ENCODE results near the gene DDAH1.
"Not testable (repeated sequence)": the region's sequence is repeated elsewhere in the genome, so short reads cannot be mapped to it uniquely, and the experiment has no call there.

Gene DDAH1

DNA sequence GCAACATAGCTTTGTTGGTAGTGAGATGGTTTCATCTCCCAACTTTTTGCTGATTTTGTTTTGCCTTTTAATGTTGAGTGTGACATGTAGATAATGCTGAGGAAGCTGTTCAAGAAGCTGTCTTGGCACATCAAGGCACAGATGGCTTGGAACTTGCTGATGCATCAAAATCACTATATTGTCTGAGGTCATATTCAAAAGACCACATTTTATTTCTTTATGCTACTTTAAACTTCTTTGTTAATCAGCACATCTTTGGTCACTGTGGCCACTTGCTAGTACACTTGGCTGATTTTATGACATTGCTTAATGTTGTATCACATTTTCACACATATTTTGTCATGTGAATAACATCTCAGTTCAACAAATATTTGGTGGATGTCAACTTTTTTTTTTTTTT is 101.4 kb downstream of the DDAH1 start:
- FAIRE-seq, result no peak
- DNase-seq (ENCODE audit: insufficient read length, low spot score), result no peak

GRCh38 chr1:85363092-85363491 is 101.9 kb downstream of the DDAH1 start:
- FAIRE-seq (no peak), DNase-seq (ENCODE audit: insufficient read length, low spot score) (no peak)

DNA sequence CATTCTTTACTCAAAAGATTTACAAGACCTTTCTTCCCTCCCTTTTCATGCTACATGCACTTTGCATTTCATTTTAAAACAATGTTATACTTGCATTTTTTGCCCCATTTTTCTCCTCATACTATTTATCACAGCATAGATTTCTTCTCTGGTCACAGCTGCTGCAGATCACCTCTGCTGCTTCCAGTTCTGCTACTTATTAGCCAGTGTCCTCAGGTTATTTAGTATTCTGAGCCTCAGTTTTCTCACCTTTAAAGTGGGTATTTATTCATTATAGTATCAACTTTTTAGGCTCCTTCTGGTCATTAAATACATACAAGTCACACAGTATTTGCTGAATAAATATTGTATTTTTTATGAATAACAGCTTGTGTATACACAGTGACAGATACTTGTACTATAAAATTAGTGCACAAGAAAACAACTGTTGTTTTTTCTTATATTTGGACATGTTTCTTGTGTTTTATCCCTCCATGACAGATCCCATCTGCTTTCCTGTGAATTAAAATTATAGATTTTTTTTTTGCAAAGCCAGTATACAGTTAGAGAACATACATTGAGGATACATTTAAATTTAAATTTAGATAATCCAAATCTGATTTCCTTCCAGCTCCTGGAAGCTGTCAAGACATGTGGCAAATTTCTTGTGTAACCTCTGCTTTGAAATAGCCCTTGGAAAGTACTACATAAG is 103.2 kb downstream of the DDAH1 start:
- DNase-seq (ENCODE audit: insufficient read length, low spot score) (no peak), FAIRE-seq (no peak)

- DNase-seq (ENCODE audit: insufficient read length, low spot score) (no peak), FAIRE-seq (no peak)
Observed at GRCh38 chr1:85360730-85361493, 104.0 kb downstream of the DDAH1 start.

DNA sequence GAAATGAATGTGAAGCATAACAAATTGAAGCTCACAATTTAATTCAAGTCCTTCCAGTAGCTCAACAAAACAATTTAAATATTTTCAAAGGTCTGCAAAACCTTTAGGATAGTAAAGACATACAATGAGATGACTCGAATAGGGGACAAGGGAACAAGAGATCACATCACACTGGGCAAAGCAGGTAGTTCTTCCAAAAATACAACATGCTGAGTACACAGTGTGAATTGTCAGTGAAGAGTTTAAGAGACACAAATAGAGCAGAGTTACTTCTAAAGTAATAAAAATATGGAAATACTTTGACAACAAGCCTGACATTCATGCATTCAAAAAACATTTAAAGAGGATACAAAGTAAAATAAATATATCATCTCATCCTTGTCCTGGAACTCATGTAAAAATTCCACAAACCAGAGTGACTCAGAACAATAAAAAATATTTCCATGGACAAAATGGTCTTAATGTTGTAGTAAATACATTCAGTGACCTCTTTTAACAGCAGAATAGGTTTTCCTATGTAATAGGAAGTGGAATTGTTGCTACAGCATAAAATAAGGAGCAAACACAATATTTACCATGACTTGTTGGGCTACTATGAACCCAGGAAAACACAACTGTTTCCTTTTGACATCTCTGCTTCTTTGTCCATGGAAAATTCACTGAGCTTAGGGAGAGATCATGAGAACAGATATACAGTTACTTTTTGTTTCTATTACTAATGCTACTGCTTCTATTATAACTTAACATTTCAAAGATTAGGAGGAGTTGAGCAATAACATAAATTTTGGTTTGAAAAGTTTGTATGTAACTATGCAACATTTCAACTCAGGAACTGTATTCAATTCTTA is 104.9 kb downstream of the DDAH1 start:
- no peak for FAIRE-seq

GRCh38 chr1:85358702-85359438 is 106.1 kb downstream of the DDAH1 start:
- DNase-seq (ENCODE audit: insufficient read length, low spot score) (no peak), FAIRE-seq (peak; percentile 72)

More for the DNA sequence above, 104.9 kb downstream of the DDAH1 start:
- DNase-seq (ENCODE audit: insufficient read length, low spot score), result no peak

- FAIRE-seq (no peak), DNase-seq (ENCODE audit: insufficient read length, low spot score) (no peak)
Observed at GRCh38 chr1:85357817-85358216, 107.1 kb downstream of the DDAH1 start.

GRCh38 chr1:85356130-85356529 is 108.8 kb downstream of the DDAH1 start:
- FAIRE-seq (no peak), DNase-seq (ENCODE audit: insufficient read length, low spot score) (no peak)

GRCh38 chr1:85352055-85352454 is 112.9 kb downstream of the DDAH1 start:
- FAIRE-seq (no peak), DNase-seq (ENCODE audit: insufficient read length, low spot score) (no peak)

- DNase-seq (ENCODE audit: insufficient read length, low spot score), result no peak
Observed at GRCh38 chr1:85351202-85351828, 113.6 kb downstream of the DDAH1 start.

GRCh38 chr1:85349224-85349623 is 115.7 kb downstream of the DDAH1 start:
- no peak for FAIRE-seq
- no peak for DNase-seq (ENCODE audit: insufficient read length, low spot score)

More at GRCh38 chr1:85351202-85351828, 113.6 kb downstream of the DDAH1 start:
- FAIRE-seq, result no peak

- DNase-seq (ENCODE audit: insufficient read length, low spot score) (no peak), FAIRE-seq (no peak)
Observed at GRCh38 chr1:85347908-85348307, 117.1 kb downstream of the DDAH1 start.

GRCh38 chr1:85347275-85347674 is 117.7 kb downstream of the DDAH1 start:
- DNase-seq (ENCODE audit: insufficient read length, low spot score); FAIRE-seq: not testable (repeated sequence)

GRCh38 chr1:85344256-85344694 is 120.7 kb downstream of the DDAH1 start:
- no peak for DNase-seq (ENCODE audit: insufficient read length, low spot score)

GRCh38 chr1:85343612-85344255 is 121.2 kb downstream of the DDAH1 start:
- FAIRE-seq, result no peak

More at GRCh38 chr1:85344256-85344694, 120.7 kb downstream of the DDAH1 start:
- FAIRE-seq, result no peak

GRCh38 chr1:85343213-85343611 is 121.7 kb downstream of the DDAH1 start:
- FAIRE-seq, result no peak

More at GRCh38 chr1:85343612-85344255, 121.2 kb downstream of the DDAH1 start:
- DNase-seq (ENCODE audit: insufficient read length, low spot score), result no peak

GRCh38 chr1:85342207-85342606 is 122.8 kb downstream of the DDAH1 start:
- FAIRE-seq, result no peak
- DNase-seq (ENCODE audit: insufficient read length, low spot score), result no peak

More at GRCh38 chr1:85343213-85343611, 121.7 kb downstream of the DDAH1 start:
- no peak for DNase-seq (ENCODE audit: insufficient read length, low spot score)

DNA sequence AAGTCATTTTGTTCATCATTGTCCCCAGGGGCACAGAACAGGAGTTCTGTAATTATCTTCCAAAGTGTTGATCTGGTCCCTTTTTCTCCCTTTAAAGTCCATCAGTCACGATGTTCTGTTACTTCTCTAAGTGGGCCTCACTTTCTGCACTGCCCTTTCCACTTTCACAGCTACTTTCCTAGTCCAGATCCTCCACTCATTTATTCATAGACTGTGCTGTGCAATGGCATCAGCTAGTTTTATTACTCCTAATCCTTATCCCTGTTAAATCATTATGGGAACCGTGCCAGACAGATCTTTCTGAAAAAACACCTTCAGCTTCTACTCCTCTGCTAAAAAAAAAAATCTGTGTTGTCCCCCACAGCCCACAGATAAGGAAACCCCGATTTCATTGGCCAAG is 124.5 kb downstream of the DDAH1 start:
- no peak for FAIRE-seq
- DNase-seq (ENCODE audit: insufficient read length, low spot score), result no peak

GRCh38 chr1:85339656-85340399 is 125.1 kb downstream of the DDAH1 start:
- DNase-seq (ENCODE audit: insufficient read length, low spot score) (no peak), FAIRE-seq (no peak)
